ENCODE results near the gene RHBDL3. TPM values are rescaled to one million over a fixed set of nuclear protein-coding genes. Genes with fewer than 3 reads are reported as not detected.

The RHBDL3 gene
- total RNA-seq, 1 experiment from 2014 or later: 12.5 TPM

DNA sequence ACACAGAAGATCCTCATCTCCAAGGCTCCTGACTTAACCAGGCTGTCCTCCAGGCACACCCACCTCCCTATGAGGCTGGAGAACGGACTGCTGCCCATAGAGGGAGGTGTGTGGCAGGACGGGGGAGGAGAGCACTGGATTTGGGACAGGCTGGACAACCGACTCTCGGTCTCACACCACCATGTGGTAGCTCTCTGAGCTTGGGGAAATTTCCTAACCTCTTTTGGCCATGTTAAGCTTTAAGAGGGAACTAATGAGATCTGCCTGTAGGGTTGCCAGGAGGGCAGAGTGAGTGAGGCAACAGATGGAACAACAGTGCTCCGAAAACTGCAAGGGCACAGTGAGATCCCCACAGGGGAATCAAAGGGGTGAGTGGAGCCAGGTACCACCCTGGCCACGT lies 32.7 kb downstream of the RHBDL3 start:
- Histone ChIP-seq H3K4me1 (ENCODE audit: insufficient read depth, low read length) (peaks cover 5% of the 10 kb centered on the region; the same call in 1 of the 2 replicates), H4K5ac (ENCODE audit: insufficient read length, low read depth, low read length) (no peak overlapping the region), H2AFZ (ENCODE audit: low read length) (no peak overlapping the region), H4K20me1 (ENCODE audit: control insufficient read depth, insufficient read depth, insufficient read length) (no peaks in the 10 kb centered on the region), H2AK5ac (ENCODE audit: insufficient read length, low read length) (no peak overlapping the region), H3K4ac (ENCODE audit: low read depth, low read length) (no peak overlapping the region), H3K9me3 (ENCODE audit: control insufficient read depth, low read depth, low read length) (no peaks in the 10 kb centered on the region), H3K27ac (ENCODE audit: insufficient read length, low read depth, low read length) (no peak overlapping the region), H2BK120ac (ENCODE audit: low read depth, low read length, poor library complexity, severe bottlenecking) (no peak overlapping the region), H3K79me2 (ENCODE audit: insufficient read depth, low read length) (no peaks in the 10 kb centered on the region), H3K23me2 (ENCODE audit: insufficient read length, low read depth, low read length, poor library complexity, severe bottlenecking) (no peaks in the 10 kb centered on the region), H2BK15ac (ENCODE audit: low read depth, low read length) (no peak overlapping the region), H4K91ac (ENCODE audit: insufficient read length, low read depth, low read length) (no peak overlapping the region), H3K79me1 (ENCODE audit: insufficient read depth, low read depth, low read length, poor library complexity, severe bottlenecking) (no peaks in the 10 kb centered on the region), H3K23ac (ENCODE audit: insufficient read length, low read depth, low read length) (no peak overlapping the region), H3K18ac (ENCODE audit: insufficient read length, low read depth, low read length) (no peak overlapping the region), H3T11ph (ENCODE audit: low read length) (no peak overlapping the region), H2BK5ac (ENCODE audit: insufficient read length, low read length) (no peak overlapping the region), H3K27me3 (ENCODE audit: insufficient read depth, low read length) (no peaks in the 10 kb centered on the region), H2BK20ac (ENCODE audit: low read depth, low read length, poor library complexity, severe bottlenecking) (no peak overlapping the region), H4K8ac (replicated peaks; ENCODE audit: insufficient read length, low read depth, low read length) (no peak overlapping the region), H2BK12ac (ENCODE audit: insufficient read length, low read depth, low read length) (no peak overlapping the region), H3K14ac (ENCODE audit: insufficient read depth, low read length) (no peak overlapping the region; the same call in 1 of the 2 replicates), H3K4me2 (ENCODE audit: insufficient read depth, insufficient read length, low read length) (no peak overlapping the region), H3K56ac (ENCODE audit: insufficient read length, low read depth, low read length) (no peak overlapping the region), H3K9ac (ENCODE audit: extremely low read depth, insufficient read length, low read length) (no peak overlapping the region)
- Mint-ChIP-seq H3K4me3 (no peak overlapping the region), H3K36me3 (ENCODE audit: insufficient read depth in 1 of 3, low read depth in 3 of 3) (peaks cover 0 to 27% (median 0%) of the 10 kb centered on the region in 3 experiments; a peak in 3 of 7 replicates), H3K27me3 (ENCODE audit: low read depth) (no peaks in the 10 kb centered on the region), H3K9me3 (no peaks in the 10 kb centered on the region), H3K4me1 (peaks cover 28 to 35% of the 10 kb centered on the region in 2 experiments), H3K27ac (0 out of 7 replicates have a peak overlapping the region, but pooled peaks of 2 of the 3 experiments have one; percentile 29 to 67)
- TF ChIP-seq, protein P1, sequence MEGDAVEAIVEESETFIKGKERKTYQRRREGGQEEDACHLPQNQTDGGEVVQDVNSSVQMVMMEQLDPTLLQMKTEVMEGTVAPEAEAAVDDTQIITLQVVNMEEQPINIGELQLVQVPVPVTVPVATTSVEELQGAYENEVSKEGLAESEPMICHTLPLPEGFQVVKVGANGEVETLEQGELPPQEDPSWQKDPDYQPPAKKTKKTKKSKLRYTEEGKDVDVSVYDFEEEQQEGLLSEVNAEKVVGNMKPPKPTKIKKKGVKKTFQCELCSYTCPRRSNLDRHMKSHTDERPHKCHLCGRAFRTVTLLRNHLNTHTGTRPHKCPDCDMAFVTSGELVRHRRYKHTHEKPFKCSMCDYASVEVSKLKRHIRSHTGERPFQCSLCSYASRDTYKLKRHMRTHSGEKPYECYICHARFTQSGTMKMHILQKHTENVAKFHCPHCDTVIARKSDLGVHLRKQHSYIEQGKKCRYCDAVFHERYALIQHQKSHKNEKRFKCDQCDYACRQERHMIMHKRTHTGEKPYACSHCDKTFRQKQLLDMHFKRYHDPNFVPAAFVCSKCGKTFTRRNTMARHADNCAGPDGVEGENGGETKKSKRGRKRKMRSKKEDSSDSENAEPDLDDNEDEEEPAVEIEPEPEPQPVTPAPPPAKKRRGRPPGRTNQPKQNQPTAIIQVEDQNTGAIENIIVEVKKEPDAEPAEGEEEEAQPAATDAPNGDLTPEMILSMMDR (conservative IDR thresholded peaks at IDR 0.05): peak; percentile 15; the same call in 1 of the 3 replicates
- no peak for DNase-seq
- WGBS (ENCODE audit: extremely low coverage, insufficient read length, low lambda C conversion rate): no CpG with 5 or more reads among the region's 6 CpGs
